ENCODE results near the gene SPTB.

GRCh38 chr14:64915797-64916196 is 36.1 kb upstream of the SPTB start:
- TF ChIP-seq CTCF (IDR thresholded peaks at IDR 0.05) (no peak), POLR2A (IDR thresholded peaks at IDR 0.05) (no peak), POLR2AphosphoS5 (IDR thresholded peaks at IDR 0.05; ENCODE audit: insufficient read depth in 1 of 2, low read depth in 1 of 2) (no peak)
